Measurements from ENCODE around the gene FASTK. TPM values are rescaled to one million over a fixed set of nuclear protein-coding genes. Genes with fewer than 3 reads are reported as not detected.

Gene FASTK
- total and polyA plus RNA-seq, 10 donors: 72.9 to 183 (median 85.5) TPM

DNA sequence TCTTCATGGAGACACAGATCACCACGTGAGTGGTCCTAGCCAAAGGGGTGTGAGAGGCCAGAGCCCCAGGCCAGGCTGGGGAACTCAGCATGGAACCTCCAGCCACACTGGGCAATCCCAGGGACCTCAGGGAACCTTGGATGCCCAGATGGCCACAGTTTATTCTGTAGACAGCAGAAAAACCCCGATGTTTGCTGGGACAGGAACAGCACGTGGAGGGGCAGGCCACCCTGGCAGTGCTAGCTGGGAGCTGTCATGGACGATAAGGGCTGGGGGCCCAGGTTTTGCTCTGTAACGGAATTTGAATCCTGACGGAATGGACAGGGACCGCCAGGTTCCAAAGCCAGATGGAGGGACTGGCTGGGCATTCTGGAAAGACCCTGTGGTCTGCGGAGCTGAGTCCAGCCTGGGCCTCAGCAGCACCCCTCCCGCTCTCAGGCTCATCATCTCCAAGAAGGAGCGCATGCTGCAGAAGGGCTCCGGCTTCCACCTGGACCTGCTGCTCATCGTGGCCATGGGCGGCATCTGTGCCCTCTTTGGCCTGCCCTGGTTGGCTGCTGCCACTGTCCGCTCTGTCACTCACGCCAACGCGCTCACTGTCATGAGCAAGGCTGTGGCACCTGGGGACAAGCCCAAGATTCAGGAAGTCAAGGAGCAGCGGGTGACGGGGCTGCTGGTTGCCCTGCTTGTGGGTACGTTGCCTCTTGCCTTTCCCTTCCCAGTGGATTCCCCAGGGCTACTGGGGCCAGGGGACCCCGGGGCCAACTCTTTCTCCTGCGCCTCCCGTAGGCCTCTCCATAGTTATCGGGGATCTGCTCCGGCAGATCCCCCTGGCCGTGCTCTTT, 5.6 kb downstream of the FASTK start:
- no peak overlapping the region for H3K4me3 ChIP-seq
- intact Hi-C loops (cut with DNase I; ENCODE audit: low total_unique reads): no loop called here
- H3K9me3 ChIP-seq: no peaks in the 10 kb centered on the region
- TF ChIP-seq POLR2AphosphoS5 (IDR thresholded peaks at IDR 0.05) (peak; percentile 22 to 70 (median 35)), POLR2A (IDR thresholded peaks at IDR 0.05) (no peak)
- H3K27ac ChIP-seq: no peak overlapping the region
- peaks cover 19 to 33% (median 26%) of the 10 kb centered on the region in 6 donors for H3K4me1 ChIP-seq
- peaks cover 0 to 96% (median 72%) of the 10 kb centered on the region in 6 donors for H3K36me3 ChIP-seq
- no peaks in the 10 kb centered on the region for H3K27me3 ChIP-seq (replicated peaks in 1 of 7)
- 92 to 96% (median 93%) methylated on average over 23 to 26 of the region's 26 CpGs for WGBS, 5 donors
- no peak for DNase-seq

DNA sequence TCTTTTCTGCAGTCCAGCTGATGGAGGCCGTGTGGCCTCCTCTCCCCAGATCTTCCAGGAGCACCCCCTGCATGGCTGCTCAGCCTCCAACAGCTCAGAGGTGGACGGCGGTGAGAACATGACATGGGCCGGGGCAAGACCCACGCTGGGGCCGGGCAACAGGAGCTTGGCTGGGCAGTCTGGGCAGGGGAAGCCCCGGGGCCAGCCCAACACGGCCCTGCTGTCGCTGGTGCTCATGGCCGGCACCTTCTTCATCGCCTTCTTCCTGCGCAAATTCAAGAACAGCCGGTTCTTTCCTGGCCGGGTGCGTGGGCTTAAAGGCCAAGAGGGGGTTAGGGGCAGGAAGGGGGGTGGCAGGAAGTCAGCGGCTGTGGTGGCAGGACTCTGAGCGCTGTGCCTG, 6.6 kb downstream of the FASTK start:
- H3K27me3 ChIP-seq (replicated peaks in 1 of 7): no peaks in the 10 kb centered on the region
- no peak overlapping the region for H3K4me3 ChIP-seq
- peaks cover 0 to 100% (median 81%) of the 10 kb centered on the region in 6 donors for H3K36me3 ChIP-seq
- intact Hi-C loops (cut with DNase I; ENCODE audit: low total_unique reads): no loop called here
- no peak for DNase-seq
- TF ChIP-seq POLR2A (IDR thresholded peaks at IDR 0.05) (no peak), POLR2AphosphoS5 (IDR thresholded peaks at IDR 0.05) (peak in 1 of 3 donors; percentile 32)
- peaks cover 9 to 22% (median 16%) of the 10 kb centered on the region in 6 donors for H3K4me1 ChIP-seq
- H3K9me3 ChIP-seq: no peaks in the 10 kb centered on the region
- H3K27ac ChIP-seq: peak overlapping the region in 1 of 8 donors; percentile 13
- WGBS, 5 donors: 85 to 88% (median 86%) methylated on average over 8 to 17 of the region's 17 CpGs

DNA sequence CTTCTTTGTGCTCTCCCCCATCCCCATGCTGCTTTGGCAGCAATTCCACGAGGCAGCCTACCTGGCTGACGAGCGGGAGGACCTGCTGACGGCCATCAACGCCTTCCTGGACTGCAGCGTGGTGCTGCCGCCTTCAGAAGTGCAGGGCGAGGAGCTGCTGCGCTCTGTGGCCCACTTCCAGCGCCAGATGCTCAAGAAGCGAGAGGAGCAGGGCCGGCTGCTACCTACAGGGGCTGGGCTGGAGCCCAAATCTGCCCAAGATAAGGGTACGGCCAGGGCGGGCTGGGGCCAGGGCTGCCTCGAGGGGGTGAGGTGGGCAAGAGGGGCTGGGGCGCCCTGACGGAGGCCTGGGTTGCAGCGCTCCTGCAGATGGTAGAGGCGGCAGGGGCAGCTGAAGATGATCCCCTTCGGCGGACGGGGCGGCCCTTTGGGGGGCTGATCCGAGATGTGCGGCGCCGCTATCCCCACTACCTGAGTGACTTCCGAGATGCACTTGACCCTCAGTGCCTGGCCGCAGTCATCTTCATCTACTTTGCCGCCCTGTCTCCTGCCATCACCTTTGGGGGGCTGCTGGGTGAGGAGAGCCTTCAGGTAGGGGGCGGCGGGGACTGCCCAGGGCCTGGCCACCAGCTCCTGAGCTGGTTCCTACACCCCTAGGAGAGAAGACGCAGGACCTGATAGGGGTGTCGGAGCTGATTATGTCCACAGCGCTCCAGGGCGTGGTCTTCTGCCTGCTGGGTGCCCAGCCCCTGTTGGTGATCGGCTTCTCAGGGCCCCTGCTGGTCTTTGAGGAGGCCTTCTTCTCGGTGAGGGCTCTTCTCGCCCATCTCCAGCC, 9.4 kb downstream of the FASTK start:
- Histone ChIP-seq H3K4me1 (no peaks in the 10 kb centered on the region), H3K36me3 (peaks cover 0 to 100% (median 96%) of the 10 kb centered on the region in 6 donors), H3K9me3 (no peaks in the 10 kb centered on the region), H3K27me3 (replicated peaks in 1 of 7) (no peaks in the 10 kb centered on the region), H3K27ac (no peak overlapping the region), H3K4me3 (no peak overlapping the region)
- intact Hi-C loops (cut with DNase I; ENCODE audit: low total_unique reads): no loop called here
- no peak for DNase-seq
- WGBS, 5 donors: 93 to 96% (median 95%) methylated on average over 39 of the region's 39 CpGs
- TF ChIP-seq POLR2AphosphoS5 (IDR thresholded peaks at IDR 0.05) (no peak), POLR2A (IDR thresholded peaks at IDR 0.05) (no peak)
- TF ChIP-seq, protein P1, sequence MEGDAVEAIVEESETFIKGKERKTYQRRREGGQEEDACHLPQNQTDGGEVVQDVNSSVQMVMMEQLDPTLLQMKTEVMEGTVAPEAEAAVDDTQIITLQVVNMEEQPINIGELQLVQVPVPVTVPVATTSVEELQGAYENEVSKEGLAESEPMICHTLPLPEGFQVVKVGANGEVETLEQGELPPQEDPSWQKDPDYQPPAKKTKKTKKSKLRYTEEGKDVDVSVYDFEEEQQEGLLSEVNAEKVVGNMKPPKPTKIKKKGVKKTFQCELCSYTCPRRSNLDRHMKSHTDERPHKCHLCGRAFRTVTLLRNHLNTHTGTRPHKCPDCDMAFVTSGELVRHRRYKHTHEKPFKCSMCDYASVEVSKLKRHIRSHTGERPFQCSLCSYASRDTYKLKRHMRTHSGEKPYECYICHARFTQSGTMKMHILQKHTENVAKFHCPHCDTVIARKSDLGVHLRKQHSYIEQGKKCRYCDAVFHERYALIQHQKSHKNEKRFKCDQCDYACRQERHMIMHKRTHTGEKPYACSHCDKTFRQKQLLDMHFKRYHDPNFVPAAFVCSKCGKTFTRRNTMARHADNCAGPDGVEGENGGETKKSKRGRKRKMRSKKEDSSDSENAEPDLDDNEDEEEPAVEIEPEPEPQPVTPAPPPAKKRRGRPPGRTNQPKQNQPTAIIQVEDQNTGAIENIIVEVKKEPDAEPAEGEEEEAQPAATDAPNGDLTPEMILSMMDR (IDR thresholded peaks at IDR 0.05 in 8 of 11, conservative IDR thresholded peaks at IDR 0.05 in 3 of 11): no peak

DNA sequence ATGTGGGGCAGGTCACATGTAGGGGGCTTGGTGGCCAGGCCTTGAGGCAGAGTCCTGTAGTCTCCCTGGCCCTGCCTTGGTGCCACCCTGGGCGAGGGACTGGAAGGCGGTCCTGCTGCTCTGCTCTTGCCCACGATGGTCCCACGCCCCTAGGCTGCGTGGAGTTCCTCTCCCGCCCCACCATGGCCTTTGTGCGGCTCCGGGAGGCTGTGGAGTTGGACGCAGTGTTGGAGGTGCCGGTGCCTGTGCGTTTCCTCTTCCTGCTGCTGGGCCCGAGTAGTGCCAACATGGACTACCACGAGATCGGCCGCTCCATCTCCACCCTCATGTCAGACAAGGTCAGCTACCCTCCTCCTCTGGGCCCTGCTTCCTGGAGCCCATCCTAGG, 10.0 kb downstream of the FASTK start:
- DNase-seq: no peak
- intact Hi-C loops (cut with DNase I; ENCODE audit: low total_unique reads): no loop called here
- Histone ChIP-seq H3K9me3 (no peaks in the 10 kb centered on the region), H3K36me3 (peaks cover 0 to 100% (median 96%) of the 10 kb centered on the region in 6 donors), H3K27me3 (replicated peaks in 1 of 7) (no peaks in the 10 kb centered on the region), H3K4me3 (no peak overlapping the region), H3K27ac (no peak overlapping the region), H3K4me1 (no peaks in the 10 kb centered on the region)
- TF ChIP-seq, protein P1 (IDR thresholded peaks at IDR 0.05 in 8 of 11, conservative IDR thresholded peaks at IDR 0.05 in 3 of 11): no peak
- TF ChIP-seq POLR2AphosphoS5 (IDR thresholded peaks at IDR 0.05) (peak in 1 of 3 donors; percentile 48), POLR2A (IDR thresholded peaks at IDR 0.05) (no peak)
- 91 to 100% (median 92%) methylated on average over 4 to 15 of the region's 15 CpGs; no CpG with 5 or more reads in 1 of the 5 donors for WGBS, 5 donors
